Subcutaneous adipose tissue (tissue), 4 donors: ENCODE results near the gene CRYBA1. TPM values are rescaled to one million over a fixed set of nuclear protein-coding genes. Genes with fewer than 3 reads are reported as not detected.

Experiments used
- CTCF ChIP-seq: fragments of 450-650 bp; IDR thresholded peaks from one replicate; pipeline ENCODE4 v1.5.1; 2016; ENCODE audit warnings: low read depth, mild to moderate bottlenecking, control low read depth, antibody characterized with exemption, moderate library complexity
- total RNA-seq, 4 donors: library from RNA; depleted of rRNA; stranded (reverse); fragments of >200 nt; gene quantifications; one replicate each; pipeline ENCODE4 v1.1.0, GENCODE V29; 2016

Gene CRYBA1
- total RNA-seq, result not detected

- no peak for TF ChIP-seq CTCF
These were observed at the start of gene CRYBA1 for GRCh38 chr17:29246628-29247027. Gene CRYBA1 (plus strand): TSS chr17:29246859. CDS start chr17:29246864, 5 bp downstream.

- TF ChIP-seq CTCF, result no peak
These were observed 49.0 kb upstream of the CRYBA1 start for GRCh38 chr17:29197516-29198272.

GRCh38 chr17:29205047-29205446 lies 41.6 kb upstream of the CRYBA1 start:
- TF ChIP-seq CTCF, result no peak

GRCh38 chr17:29207975-29208374 lies 38.7 kb upstream of the CRYBA1 start:
- no peak for TF ChIP-seq CTCF

- TF ChIP-seq CTCF, result no peak
These were observed 37.6 kb upstream of the CRYBA1 start for GRCh38 chr17:29209073-29209472.

GRCh38 chr17:29210879-29211278 lies 35.8 kb upstream of the CRYBA1 start:
- no peak for TF ChIP-seq CTCF

GRCh38 chr17:29212094-29212631 lies 34.5 kb upstream of the CRYBA1 start:
- no peak for TF ChIP-seq CTCF
